ENCODE measurements around the gene HES4. TPM values are rescaled to one million over a fixed set of nuclear protein-coding genes. Genes with fewer than 3 reads are reported as not detected.

HES4 gene
- total and polyA plus RNA-seq, 10 of the 15 experiments (the other 5 are each of a cell fraction or from before 2014, with no cell fraction given) = 0.44 to 1.7 (median 0.85) TPM; not detected in 5

GRCh38 chr1:965526-966134 lies 34.3 kb downstream of the HES4 start:
- no peak overlapping the region for H3K4me3 ChIP-seq
- ATAC-seq (no peak), DNase-seq (ENCODE audit: low read depth, low spot score) (no peak), FAIRE-seq (no peak)
- in situ Hi-C loops (cut with MboI) = no loop called here
- H3K27me3 ChIP-seq (replicated peaks in 1 of 2; ENCODE audit: control insufficient read depth in 2 of 2, insufficient read depth in 2 of 2, low read length in 1 of 2) = no peaks in the 10 kb centered on the region
- intact Hi-C loops (cut with micrococcal nuclease; ENCODE audit: unreplicated experiment) = no loop called here
- 66% methylated on average over 26 of the region's 26 CpGs for WGBS (ENCODE audit: insufficient coverage, insufficient replicate concordance, low lambda C conversion rate, missing lambda C conversion rate)
- H3K4me1 ChIP-seq (ENCODE audit: control insufficient read depth, insufficient read depth, low read length) = peaks cover 15% of the 10 kb centered on the region
- no TSS peak for BruUV-seq (replicated peaks)
- no peaks in the 10 kb centered on the region; a peak in 1 of 4 replicates for H3K36me3 ChIP-seq (ENCODE audit: control insufficient read depth in 2 of 2, insufficient read depth in 2 of 2, low read length in 1 of 2)
- no peaks in the 10 kb centered on the region for H4K20me1 ChIP-seq (ENCODE audit: control insufficient read depth, insufficient read depth)
- no peaks in the 10 kb centered on the region for H3K9me3 ChIP-seq (replicated peaks; ENCODE audit: control insufficient read depth, insufficient read depth, low read length)
- ChIA-PET RAD21 (ENCODE audit: unreplicated experiment) (interaction anchor here (0.6 kb wide), 1 partner anchor 61 kb away, joined by 3 read pairs; no protein-coding TSS in a partner anchor), CTCF (no interaction called here), SMC1A (ENCODE audit: uncharacterized antibody, unreplicated experiment) (no interaction called here), POLR2A (no interaction called here)
- no peaks in the 10 kb centered on the region; the same call in 1 of the 2 replicates for H3K79me2 ChIP-seq (ENCODE audit: control insufficient read depth, insufficient read depth, low read length)
- no peak overlapping the region for H3K27ac ChIP-seq (ENCODE audit: control insufficient read depth, insufficient read depth)
- no peak overlapping the region for H3K9ac ChIP-seq (ENCODE audit: control insufficient read depth, insufficient read depth, low read length)
- no peak overlapping the region for H2AFZ ChIP-seq (ENCODE audit: control insufficient read depth, low read depth, low read length)
- H3K4me2 ChIP-seq (ENCODE audit: control insufficient read depth, insufficient read depth) = no peak overlapping the region; the same call in 1 of the 2 replicates
- no peak for TF ChIP-seq STAT1 (conservative IDR thresholded peaks at IDR 0.05)
- no peak for TF ChIP-seq PAX8 (IDR thresholded peaks at IDR 0.05)
- TF ChIP-seq ATF2 (IDR thresholded peaks at IDR 0.05; ENCODE audit: low read length) = no peak
- no peak for TF ChIP-seq ZNF622 (IDR thresholded peaks at IDR 0.05)
- TF ChIP-seq NR2C1 (IDR thresholded peaks at IDR 0.05) = no peak
- TF ChIP-seq CEBPB (IDR thresholded peaks at IDR 0.05; ENCODE audit: borderline replicate concordance in 1 of 2, low read depth in 2 of 2, low read length in 2 of 2) = no peak
- no peak for TF ChIP-seq CHD4 (IDR thresholded peaks at IDR 0.05)

Data from GM12878 (cell line).